Measurements from ENCODE around the gene OTUB1.

DNA sequence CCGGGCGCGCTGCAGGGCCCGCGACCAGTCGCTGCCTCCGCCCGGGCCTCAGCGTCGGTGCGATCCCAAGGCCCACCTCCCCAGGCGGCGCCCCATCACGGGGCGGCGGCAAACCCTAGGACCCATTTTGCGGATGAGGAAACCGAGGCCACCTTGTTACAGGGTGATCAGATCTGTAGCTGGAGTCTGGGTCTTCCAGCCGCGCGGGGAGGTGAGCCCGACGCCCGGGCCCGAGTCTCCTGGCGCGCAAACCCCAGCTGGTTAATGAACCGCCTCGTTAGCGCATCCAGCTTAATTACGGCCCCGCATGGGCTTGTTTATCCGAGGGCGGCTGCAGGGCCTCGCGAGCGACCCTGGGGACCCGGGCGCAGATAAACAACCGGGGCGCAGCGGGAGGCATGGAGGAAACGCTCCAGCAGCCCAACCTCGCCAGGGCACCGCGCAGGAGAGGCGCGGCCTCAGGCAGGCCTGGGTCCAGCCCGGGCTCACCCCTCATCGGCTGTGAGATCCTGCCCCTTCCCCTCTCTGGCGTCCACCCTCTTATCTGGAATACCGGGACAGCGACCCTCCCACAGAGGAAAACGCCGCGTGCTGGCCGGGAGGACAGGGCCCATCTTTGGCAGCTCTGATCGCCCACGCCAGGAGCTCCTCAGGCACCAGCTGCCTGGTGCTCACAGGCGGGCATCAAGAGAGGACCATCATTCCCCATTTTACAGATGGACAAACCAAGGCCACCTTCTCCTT is 14.7 kb downstream of the OTUB1 start:
- TF ChIP-seq, protein P1, sequence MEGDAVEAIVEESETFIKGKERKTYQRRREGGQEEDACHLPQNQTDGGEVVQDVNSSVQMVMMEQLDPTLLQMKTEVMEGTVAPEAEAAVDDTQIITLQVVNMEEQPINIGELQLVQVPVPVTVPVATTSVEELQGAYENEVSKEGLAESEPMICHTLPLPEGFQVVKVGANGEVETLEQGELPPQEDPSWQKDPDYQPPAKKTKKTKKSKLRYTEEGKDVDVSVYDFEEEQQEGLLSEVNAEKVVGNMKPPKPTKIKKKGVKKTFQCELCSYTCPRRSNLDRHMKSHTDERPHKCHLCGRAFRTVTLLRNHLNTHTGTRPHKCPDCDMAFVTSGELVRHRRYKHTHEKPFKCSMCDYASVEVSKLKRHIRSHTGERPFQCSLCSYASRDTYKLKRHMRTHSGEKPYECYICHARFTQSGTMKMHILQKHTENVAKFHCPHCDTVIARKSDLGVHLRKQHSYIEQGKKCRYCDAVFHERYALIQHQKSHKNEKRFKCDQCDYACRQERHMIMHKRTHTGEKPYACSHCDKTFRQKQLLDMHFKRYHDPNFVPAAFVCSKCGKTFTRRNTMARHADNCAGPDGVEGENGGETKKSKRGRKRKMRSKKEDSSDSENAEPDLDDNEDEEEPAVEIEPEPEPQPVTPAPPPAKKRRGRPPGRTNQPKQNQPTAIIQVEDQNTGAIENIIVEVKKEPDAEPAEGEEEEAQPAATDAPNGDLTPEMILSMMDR (conservative IDR thresholded peaks at IDR 0.05), result no peak
- TF ChIP-seq EZH2 (IDR thresholded peaks at IDR 0.05; ENCODE audit: low read depth), result no peak
